Ureter (tissue), 1 donor: ENCODE results near the gene NAT16. TPM values are rescaled to one million over a fixed set of nuclear protein-coding genes. Genes with fewer than 3 reads are reported as not detected.
"Not testable (repeated sequence)": the region's sequence is repeated elsewhere in the genome, so short reads cannot be mapped to it uniquely, and the experiment has no call there.

ENCODE experiments used
- DNase-seq: peaks from one replicate; pipeline ENCODE4 v3.0.0-alpha.2; 2020; ENCODE audit warnings: low spot score
- total RNA-seq: library from RNA; stranded (reverse); gene quantifications from one replicate; pipeline ENCODE4 v1.2.4, GENCODE V29; 2023
- donor health status: DM: yes; HTN: yes; CAD: no.

The NAT16 gene
- total RNA-seq, 1 donor from 2014 or later, result not detected

- no peak for DNase-seq
These were observed 21.9 kb upstream of the NAT16 start for GRCh38 chr7:101201695-101202602.

DNA sequence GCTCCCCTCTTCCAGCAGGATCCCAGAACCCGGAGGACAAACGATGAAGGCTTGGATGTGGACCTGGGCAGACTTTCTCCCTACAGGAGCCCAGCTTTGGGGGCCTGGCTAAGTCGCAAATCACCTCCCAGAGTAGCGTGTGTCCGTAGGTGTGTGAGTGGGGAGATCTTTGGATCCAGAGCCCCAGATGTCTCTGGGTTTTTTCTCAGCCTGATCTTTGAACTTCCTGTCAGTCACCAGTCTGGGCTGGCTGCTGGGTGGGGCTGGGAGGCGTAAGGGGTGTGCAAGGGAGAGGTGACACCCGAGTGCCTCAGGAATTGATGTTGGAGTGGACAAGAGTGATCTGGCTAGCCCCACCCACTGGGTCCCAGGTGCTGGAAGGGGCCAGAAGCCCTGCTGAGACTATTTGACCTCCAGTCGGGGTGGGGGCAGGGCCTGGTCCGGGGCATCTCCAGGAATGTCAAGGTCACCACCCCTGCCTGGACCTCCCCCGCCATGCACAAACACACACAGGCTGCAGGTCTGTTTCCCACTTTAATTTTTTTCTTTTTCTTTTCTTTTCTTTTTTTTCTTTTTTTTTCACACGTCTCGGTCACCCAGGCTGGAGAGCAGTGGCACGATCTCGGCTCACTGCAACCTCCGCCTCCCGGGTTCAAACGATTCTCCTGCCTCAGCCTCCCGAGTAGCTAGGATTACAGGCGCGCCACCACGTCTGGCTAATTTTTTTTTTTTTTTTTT, 20.9 kb upstream of the NAT16 start, which contains the start of gene MOGAT3:
MOGAT3 (minus strand) TSS at position 175 of the 738 bp plus-strand sequence. CDS start 182 bp downstream, outside the sequence.
- DNase-seq, result no peak

- DNase-seq, result no peak
These were observed 20.4 kb upstream of the NAT16 start for GRCh38 chr7:101200504-101200861.

DNA sequence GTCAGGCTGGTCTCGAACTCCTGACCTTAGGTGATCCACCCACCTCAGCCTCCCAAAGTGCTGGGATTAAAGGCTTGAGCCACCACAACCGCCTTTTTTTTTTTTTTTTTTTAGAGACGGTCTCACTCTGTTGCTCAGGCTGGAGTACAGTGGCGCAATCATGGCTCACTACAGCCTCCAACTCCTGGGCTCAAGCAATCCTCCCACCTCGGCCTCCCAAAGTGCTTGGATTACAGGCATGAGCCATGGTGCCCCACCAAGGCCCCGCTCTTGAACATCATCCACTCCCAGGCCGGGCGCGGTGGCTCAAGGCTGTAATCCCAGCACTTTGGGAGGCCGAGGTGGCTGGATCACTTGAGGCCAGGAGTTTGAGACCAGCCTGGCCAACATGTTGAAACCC, 19.4 kb upstream of the NAT16 start:
- not testable (repeated sequence) for DNase-seq

DNA sequence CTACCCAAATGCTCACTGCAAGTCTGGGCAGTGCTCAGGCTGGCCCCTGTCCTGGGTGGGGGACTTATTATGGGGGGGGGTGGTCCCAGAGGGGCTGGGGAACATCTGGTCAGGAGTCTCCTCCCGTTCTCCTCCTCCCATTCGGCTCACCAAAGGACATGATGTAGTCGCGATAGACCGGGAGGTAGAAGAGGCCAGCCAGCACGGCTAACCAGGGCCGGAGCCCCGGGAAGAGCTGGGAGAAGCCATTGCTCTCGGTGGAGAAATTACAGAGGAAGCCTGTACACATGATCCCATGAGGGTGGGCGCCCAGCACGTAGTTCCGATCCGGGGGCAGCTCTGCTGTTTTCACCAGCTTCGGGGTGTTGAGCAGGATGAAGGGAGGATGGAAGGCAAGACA, 18.4 kb upstream of the NAT16 start:
- DNase-seq, result no peak

DNA sequence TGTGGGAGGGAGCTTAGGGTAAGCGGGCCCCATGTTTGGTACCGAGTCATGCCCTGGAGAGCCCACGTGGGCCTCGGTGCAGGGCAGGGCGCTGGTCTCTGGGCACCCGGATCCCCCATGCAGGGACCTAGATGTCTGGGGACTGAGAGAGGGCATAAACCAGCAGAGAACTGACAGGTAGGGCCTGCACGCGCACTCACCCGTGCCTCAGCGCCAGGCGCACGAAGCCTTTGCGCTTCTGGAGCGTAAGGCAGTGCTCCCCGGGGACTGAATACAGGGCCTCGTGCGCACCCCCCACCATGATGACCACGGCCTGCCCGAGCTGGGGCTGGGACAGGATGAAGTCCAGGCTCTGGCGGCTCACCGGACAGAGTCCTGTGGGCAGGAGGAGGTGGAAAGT, 17.9 kb upstream of the NAT16 start:
- no peak for DNase-seq

- no peak for DNase-seq
These were observed 15.8 kb upstream of the NAT16 start for GRCh38 chr7:101195884-101196283.

DNA sequence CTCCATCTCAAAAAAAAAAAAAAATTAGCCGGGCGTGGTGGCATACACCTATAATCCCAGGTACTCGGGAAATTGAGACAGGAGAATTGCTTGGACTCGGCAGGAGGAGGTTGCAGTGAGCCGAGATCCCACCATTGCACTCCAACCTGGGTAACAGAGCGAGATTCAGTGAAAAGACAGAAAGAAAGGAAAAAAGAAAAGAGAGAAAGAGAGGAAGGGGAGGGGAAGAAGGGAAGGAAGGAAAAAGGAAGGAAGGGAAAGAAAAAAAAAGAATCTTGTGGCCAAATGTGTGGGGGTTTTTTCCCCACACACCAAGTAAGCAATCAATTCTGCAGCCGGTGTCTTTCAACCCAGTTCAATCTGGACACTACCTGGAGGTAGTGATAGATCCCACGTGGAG, 9.0 kb upstream of the NAT16 start:
- no peak for DNase-seq

DNA sequence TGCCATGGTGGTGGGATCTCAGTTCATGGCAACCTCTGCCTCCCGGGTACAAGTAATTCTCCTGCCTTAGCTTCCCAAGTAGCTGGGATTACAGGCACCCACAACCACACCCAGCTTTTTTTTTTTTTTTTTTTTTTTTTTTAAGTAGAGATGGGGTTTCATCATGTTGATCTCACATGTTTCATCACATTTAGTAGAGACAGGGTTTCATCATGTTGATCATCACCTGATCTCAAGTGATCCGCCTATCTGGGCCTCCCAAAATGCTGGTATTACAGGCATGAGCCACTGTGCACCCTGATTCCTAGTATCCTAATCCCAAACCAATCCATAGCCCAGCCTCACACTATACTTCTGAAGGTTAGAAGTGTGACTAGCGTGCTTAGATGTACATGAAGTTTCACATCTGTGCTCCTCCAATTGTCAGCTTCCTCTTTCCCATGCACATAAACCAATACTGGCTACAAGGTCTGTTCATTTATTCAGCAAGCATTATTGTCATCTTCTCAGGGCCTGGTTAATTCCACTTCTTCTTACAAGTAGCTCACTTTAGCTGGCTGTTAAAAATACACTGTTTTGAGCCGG, 6.8 kb upstream of the NAT16 start:
- no peak for DNase-seq

DNA sequence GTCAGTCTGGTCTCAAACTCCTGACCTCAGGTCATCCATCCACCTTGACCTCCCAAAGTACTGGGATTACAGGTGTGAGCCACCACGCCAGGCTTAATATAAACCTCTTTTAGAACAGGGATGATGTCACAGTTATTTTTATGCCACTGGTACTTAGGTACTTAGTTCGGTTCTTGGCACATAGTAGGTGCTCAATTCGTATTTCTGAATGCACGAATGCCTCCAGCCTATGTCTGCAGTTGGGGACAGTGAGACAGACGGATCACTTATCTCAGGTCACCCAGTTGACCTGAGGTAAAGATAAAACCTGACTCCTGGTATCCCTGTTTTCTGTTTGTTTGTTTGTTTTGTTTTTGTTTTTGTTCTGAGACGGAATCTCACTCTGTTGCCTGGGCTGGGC, 6.1 kb upstream of the NAT16 start:
- DNase-seq, result no peak

GRCh38 chr7:101185258-101185839, 5.3 kb upstream of the NAT16 start:
- no peak for DNase-seq

DNA sequence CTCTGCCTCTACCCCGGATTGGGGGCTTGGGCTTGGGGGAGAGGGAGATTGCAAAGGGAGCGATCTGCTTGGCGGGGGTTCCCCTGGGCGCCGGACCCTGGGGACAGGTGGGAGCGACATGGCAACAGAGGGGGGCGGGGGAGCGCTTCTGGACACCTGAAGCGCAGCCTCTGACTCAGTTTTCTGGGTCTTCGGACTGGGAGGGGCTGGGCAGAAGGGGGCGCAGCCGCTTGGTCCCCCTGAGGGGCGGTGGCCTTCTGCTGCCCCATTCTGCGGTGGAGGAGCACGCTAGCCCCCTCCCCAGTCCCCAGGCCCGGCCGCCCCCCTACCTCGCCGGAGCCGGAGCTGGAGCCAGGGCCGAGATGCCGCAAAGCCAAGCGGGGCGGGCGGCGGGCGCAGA, 380 bp downstream of the NAT16 start:
- DNase-seq, result no peak

- no peak for DNase-seq
These were observed 976 bp downstream of the NAT16 start for GRCh38 chr7:101179117-101179516.

DNA sequence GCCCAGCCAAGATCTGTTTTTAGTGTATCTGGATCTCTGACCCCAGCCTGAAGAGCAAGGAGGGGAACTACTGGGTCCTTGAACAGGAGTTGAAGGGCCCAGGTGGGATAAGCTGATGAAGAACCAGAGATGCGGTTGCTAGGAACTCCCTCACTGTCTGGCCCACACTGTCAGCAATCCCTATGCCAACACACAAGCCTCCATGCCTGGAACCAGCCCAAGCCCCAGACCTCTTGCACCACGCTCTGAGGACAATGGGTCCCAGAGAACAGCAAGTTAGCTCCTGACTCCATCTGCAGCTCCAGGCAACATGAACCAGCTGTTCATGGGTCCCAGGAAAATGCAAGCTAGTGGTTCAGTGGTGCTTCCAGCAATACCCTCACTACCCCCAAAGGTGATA, 2.4 kb downstream of the NAT16 start:
- DNase-seq, result no peak

DNA sequence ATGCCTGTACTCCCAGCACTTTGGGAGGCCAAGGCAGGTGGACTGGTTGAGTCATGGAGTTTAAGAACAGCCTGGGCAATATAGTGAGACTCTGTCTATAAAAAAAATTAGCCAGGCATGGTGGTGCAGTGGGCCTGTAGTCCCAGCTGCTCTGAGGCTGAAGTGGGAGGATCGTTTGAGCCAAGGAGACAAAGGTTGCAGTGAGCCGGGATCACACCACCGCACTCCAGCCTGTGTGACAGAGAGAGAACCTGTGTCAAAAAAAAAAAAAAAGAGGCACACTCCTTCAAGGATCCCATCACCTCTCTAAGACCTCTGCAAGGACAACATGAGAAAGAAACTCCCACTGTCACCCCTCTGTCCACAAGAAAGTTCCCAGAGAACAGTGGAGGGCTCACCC, 4.4 kb downstream of the NAT16 start:
- DNase-seq, result no peak

GRCh38 chr7:101174322-101174854, 5.7 kb downstream of the NAT16 start:
- no peak for DNase-seq

DNA sequence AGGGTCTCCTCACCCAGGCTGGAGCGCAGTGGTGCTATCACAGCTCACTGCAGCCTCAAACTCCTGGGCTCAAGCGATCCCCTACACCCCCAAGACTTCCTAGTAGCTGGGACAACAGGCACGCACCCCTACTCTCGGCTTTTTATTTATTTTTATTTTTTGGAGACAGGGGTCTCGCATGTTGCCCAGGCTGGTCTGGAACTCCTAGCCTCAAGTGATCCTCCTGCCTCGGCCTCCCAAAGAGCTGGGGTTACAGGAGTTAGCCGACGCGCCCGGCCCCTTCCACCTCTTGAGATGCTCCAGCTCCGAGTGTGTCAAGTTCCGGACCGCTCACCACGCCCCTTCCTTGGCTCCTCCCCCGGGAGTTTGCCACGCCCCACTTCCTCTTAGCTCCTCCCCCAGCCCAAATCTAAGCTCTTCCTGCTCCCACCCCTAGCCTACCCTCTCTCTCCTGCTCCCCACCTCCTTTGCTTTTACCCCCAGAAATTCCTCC, 6.3 kb downstream of the NAT16 start:
- no peak for DNase-seq

- peak; percentile 76 for DNase-seq
These were observed 7.0 kb downstream of the NAT16 start for GRCh38 chr7:101172854-101173751.

DNA sequence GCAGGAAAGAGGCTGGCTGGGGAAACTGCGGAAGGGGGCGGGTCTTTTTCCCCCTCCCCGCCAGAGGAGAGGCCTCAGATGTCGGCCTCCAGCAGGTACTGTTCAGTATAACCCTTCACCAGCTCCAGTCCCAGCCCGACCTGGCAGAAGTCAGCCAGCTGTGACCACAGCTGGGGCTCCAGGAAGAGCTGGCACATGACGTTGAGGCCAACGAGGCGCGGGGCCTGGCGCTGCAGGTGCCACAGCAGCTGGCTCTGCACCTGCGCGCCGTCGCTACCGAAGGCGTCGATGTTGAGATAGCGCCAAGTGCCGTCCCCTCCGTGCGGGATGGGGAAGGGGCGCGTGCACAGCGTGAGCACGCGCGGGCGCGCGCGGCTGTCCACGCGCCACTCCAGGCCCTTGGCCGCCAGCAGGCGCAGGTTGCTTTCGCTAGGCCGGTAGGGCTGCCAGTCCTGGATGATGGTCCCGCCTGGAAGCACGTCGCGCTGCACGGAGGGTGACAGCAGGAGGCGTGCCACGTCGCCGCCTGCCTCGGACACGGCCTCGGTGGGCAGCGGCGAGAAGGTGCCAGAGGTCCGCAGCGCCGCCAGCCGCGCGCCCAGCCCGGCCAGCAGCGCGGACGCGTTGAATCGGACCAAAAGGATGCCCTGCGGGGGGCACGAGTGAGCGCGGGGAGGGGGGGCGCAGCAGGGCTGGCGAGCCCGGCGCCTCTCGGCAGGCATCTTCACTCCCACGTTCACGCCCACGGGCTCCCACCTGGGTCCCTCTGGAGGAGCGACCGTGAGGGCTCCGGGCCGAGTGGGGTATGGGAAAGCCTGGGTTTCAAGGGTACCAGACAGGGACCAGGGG, 7.9 kb downstream of the NAT16 start:
- DNase-seq, result no peak

DNA sequence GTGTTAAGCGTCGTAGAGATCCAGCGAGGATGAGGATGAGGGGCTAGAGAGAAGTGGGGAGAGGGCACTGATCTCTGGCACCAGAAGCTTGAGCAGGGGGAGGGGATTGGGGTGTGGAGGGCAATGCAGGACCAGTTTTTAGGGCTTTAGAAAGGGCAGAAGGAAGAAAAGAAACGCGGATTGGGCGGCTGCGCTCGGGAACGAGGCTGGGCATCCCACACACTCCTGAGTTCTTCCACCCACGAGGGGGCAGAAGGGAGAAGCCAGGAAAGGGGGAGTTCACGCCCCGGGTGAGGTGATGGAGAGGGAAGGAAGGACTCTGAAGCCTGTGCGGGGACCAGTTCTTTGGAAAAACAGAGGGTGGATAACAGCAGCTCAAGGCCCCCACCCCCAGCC, 8.7 kb downstream of the NAT16 start:
- DNase-seq, result no peak
